ENCODE data around the gene SLC25A6. TPM values are rescaled to one million over a fixed set of nuclear protein-coding genes. Genes with fewer than 3 reads are reported as not detected.

SLC25A6 gene
- total RNA-seq, 1 donor from 2014 or later, result 345 TPM

DNA sequence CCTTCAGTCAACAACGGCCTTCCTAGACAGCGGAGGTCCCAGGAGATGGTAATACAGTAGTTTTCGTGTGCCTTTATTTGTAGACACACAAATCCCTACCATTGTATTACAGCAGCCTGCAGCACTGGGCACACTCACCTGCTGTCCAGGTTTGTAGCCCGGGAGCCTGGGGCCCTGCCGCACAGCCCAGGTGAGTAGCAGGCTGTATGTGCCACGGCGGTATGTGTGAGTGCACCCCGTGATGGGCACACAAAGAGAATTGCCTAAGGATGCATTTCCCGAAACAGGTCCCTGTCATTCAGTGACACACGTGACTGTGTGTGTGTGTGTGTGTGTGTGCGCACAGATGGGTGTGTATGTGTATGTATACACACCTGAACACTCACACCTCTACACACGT, 8.1 kb upstream of the SLC25A6 start:
- no peaks in the 10 kb centered on the region for H3K27me3 ChIP-seq (ENCODE audit: insufficient read depth, low read length)
- no peak overlapping the region for H3K4me2 ChIP-seq (ENCODE audit: low read length)
- H3K27ac Mint-ChIP-seq (ENCODE audit: unreplicated experiment), result no peak overlapping the region
- TF ChIP-seq, protein P1, sequence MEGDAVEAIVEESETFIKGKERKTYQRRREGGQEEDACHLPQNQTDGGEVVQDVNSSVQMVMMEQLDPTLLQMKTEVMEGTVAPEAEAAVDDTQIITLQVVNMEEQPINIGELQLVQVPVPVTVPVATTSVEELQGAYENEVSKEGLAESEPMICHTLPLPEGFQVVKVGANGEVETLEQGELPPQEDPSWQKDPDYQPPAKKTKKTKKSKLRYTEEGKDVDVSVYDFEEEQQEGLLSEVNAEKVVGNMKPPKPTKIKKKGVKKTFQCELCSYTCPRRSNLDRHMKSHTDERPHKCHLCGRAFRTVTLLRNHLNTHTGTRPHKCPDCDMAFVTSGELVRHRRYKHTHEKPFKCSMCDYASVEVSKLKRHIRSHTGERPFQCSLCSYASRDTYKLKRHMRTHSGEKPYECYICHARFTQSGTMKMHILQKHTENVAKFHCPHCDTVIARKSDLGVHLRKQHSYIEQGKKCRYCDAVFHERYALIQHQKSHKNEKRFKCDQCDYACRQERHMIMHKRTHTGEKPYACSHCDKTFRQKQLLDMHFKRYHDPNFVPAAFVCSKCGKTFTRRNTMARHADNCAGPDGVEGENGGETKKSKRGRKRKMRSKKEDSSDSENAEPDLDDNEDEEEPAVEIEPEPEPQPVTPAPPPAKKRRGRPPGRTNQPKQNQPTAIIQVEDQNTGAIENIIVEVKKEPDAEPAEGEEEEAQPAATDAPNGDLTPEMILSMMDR (IDR thresholded peaks at IDR 0.05; ENCODE audit: insufficient read depth, low read depth, low read length), result no peak
- no peak for TF ChIP-seq EZH2 (IDR thresholded peaks at IDR 0.05; ENCODE audit: insufficient read depth, low read length)
- no peak for FAIRE-seq
- H3K4me1 Mint-ChIP-seq (ENCODE audit: low read depth, unreplicated experiment), result no peaks in the 10 kb centered on the region
- H3K9ac ChIP-seq (ENCODE audit: low read length), result no peak overlapping the region
- H3K4me1 ChIP-seq (ENCODE audit: insufficient read depth, low read length), result no peaks in the 10 kb centered on the region
- no peak overlapping the region for H3K4me3 Mint-ChIP-seq (ENCODE audit: unreplicated experiment)
- no peak overlapping the region for H3K27ac ChIP-seq (ENCODE audit: low read depth, low read length)
- peaks cover 19% of the 10 kb centered on the region for H3K79me2 ChIP-seq (ENCODE audit: insufficient read depth, low read length)
- H3K36me3 Mint-ChIP-seq (ENCODE audit: low read depth, unreplicated experiment), result peaks cover 8% of the 10 kb centered on the region
- peaks cover 43% of the 10 kb centered on the region for H4K20me1 ChIP-seq (ENCODE audit: insufficient read depth, low read length)
- H3K27me3 Mint-ChIP-seq (ENCODE audit: low read depth, unreplicated experiment), result no peaks in the 10 kb centered on the region
- no peak overlapping the region for H2AFZ ChIP-seq (ENCODE audit: low read depth, low read length)
- H3K9me3 ChIP-seq (ENCODE audit: insufficient read depth, low read depth, low read length), result peaks cover 4% of the 10 kb centered on the region
- no peak for DNase-seq (ENCODE audit: low read depth)
- H3K36me3 ChIP-seq (ENCODE audit: insufficient read depth, low read length), result peaks cover 7% of the 10 kb centered on the region
- H3K9me3 Mint-ChIP-seq (ENCODE audit: unreplicated experiment), result no peaks in the 10 kb centered on the region
- H3K4me3 ChIP-seq (ENCODE audit: insufficient read depth, low read depth, low read length), result no peak overlapping the region

DNA sequence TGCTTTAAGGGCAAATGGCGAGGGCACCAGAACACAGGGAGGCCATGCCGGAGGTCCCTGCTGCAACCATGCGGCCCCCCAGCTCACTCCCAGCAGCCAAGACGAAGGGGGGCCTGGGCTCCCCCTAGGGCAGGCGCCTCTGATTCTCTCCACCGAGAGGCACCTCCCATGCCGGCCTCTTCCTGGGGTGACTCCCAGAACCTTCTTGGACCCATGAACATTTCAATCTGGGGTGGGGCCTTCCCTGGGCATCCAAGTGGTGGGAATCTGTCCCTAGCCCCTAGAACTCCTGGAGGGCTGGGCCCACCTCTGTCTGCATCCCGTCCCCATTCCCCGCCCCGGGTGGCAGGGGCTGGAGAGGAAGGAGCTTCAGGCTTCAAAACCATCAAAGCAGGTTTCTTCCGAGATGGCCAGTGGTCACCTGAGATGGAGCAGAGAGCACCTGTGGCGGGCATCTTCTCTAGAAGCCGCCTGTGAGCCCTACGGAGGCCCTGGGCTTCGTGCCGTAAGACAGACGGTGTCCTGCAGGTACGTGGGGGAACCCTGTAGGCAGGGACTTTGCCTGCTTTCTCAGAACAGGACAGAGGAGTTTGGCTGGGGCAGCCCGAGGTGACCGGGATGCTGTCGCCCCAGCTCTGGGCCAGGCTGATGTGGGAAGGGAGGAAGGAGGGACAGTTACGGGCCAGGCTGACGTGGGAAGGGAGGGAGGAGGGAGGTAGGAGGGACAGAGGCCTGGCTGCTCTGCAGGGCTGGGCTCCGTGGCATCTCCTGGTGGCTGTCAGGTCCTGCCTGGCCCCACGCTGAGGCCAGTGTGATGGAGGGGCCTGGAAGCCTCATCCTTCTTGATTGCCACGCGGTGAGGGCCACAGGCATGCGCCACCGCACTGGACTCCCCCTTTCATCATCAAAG, 6.8 kb upstream of the SLC25A6 start:
- Mint-ChIP-seq H3K9me3 (ENCODE audit: unreplicated experiment) (no peaks in the 10 kb centered on the region), H3K4me1 (ENCODE audit: low read depth, unreplicated experiment) (peaks cover 4% of the 10 kb centered on the region), H3K4me3 (ENCODE audit: unreplicated experiment) (no peak overlapping the region), H3K36me3 (ENCODE audit: low read depth, unreplicated experiment) (peaks cover 8% of the 10 kb centered on the region), H3K27me3 (ENCODE audit: low read depth, unreplicated experiment) (no peaks in the 10 kb centered on the region), H3K27ac (ENCODE audit: unreplicated experiment) (no peak overlapping the region)
- Histone ChIP-seq H3K4me3 (ENCODE audit: insufficient read depth, low read depth, low read length) (no peak overlapping the region), H3K27me3 (ENCODE audit: insufficient read depth, low read length) (no peaks in the 10 kb centered on the region), H3K27ac (ENCODE audit: low read depth, low read length) (no peak overlapping the region), H3K79me2 (ENCODE audit: insufficient read depth, low read length) (peaks cover 29% of the 10 kb centered on the region), H3K9me3 (ENCODE audit: insufficient read depth, low read depth, low read length) (no peaks in the 10 kb centered on the region), H4K20me1 (ENCODE audit: insufficient read depth, low read length) (peaks cover 32% of the 10 kb centered on the region), H3K36me3 (ENCODE audit: insufficient read depth, low read length) (peaks cover 2% of the 10 kb centered on the region), H3K4me2 (ENCODE audit: low read length) (no peak overlapping the region), H3K9ac (ENCODE audit: low read length) (no peak overlapping the region), H3K4me1 (ENCODE audit: insufficient read depth, low read length) (peaks cover 8% of the 10 kb centered on the region), H2AFZ (ENCODE audit: low read depth, low read length) (no peak overlapping the region)
- TF ChIP-seq, protein P1 (IDR thresholded peaks at IDR 0.05; ENCODE audit: insufficient read depth, low read depth, low read length), result no peak
- TF ChIP-seq EZH2 (IDR thresholded peaks at IDR 0.05; ENCODE audit: insufficient read depth, low read length), result no peak
- no peak for FAIRE-seq
- DNase-seq (ENCODE audit: low read depth), result no peak
